Kidney tubule cell (primary cell): ENCODE results near the gene LPAR3.

Experiments
- DNase-seq: peaks from one replicate; pipeline ENCODE4 v3.0.0-alpha.2; 2018; ENCODE audit warnings: low spot score

Gene LPAR3

GRCh38 chr1:84825161-84825560 lies 67.8 kb downstream of the LPAR3 start:
- no peak for DNase-seq

DNA sequence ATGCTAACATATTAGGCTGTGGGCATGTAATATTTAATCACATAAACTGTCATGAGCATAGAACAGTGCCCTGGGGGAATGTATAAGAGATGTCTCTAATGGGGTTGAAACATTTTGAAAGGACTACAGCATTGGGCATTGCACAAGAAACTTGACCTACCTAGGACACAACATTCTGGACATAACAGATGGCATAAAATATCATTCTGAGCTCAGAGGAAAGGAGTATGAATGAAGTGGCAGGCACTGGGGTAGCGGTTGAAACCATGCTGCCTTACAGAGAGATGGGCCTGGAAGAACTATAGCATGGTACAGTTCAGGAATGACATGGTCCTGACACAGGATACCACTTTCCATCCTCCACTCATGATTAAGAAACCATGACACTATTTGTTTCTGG lies 69.0 kb downstream of the LPAR3 start:
- no peak for DNase-seq

DNA sequence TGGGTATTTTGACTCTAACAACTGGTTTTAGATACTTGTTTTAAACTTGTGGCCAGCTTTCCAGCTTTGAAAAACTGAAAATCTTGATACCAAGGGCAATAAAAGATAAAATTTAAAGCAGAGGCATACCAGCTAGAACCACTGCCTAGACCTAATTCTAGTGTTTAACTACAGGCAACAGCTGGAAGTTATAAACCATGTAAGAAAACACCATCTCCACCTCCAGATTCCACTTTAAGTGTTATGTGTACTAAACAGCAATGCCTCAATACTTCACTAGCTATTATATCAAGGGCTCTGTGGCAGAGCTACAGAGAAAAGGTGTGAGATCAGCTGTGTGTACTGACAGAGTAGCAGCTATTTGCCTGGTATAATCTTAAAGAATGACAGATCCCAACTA lies 69.5 kb downstream of the LPAR3 start:
- DNase-seq: no peak

DNA sequence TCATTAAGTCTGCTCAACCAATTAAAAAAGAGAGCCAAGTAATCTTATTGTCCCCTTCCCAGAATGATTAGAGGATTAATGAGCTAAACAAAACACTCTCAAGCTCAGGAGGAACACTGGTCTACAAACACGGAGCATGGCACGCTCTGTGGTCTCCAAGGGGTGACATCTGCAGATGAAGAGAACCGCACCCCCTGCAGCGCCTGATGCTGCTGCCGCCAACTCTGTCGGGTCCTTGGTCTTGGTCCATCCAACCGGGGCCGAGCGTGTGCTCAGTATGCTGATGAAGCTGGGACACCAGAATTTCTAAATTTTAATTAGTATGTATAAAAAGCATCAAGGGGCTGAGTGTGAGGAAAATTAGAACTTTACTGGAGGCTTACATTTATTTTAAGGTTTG lies 82.7 kb downstream of the LPAR3 start:
- no peak for DNase-seq

- no peak for DNase-seq
Observed at GRCh38 chr1:84809023-84809422, 84.0 kb downstream of the LPAR3 start.

DNA sequence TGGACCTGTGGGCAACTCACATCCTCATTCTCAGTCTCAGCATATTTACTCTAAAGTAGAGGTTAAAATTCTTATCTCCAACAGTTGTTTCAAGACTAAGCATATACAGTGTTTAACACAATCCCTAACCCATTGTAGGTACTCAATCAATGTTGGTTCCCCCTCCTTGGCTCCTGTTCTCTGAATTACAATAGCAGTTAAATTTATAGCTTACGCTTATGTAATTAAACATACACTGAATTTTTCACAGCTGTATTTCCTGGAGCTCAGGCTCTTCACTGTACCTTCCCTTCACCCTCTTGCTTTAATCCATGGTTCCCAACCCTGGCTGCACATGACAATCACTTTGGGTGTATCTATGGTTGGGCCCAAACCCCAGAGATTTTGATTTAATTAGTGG lies 89.4 kb downstream of the LPAR3 start:
- no peak for DNase-seq

GRCh38 chr1:84802567-84803232 lies 90.3 kb downstream of the LPAR3 start:
- DNase-seq: no peak

DNA sequence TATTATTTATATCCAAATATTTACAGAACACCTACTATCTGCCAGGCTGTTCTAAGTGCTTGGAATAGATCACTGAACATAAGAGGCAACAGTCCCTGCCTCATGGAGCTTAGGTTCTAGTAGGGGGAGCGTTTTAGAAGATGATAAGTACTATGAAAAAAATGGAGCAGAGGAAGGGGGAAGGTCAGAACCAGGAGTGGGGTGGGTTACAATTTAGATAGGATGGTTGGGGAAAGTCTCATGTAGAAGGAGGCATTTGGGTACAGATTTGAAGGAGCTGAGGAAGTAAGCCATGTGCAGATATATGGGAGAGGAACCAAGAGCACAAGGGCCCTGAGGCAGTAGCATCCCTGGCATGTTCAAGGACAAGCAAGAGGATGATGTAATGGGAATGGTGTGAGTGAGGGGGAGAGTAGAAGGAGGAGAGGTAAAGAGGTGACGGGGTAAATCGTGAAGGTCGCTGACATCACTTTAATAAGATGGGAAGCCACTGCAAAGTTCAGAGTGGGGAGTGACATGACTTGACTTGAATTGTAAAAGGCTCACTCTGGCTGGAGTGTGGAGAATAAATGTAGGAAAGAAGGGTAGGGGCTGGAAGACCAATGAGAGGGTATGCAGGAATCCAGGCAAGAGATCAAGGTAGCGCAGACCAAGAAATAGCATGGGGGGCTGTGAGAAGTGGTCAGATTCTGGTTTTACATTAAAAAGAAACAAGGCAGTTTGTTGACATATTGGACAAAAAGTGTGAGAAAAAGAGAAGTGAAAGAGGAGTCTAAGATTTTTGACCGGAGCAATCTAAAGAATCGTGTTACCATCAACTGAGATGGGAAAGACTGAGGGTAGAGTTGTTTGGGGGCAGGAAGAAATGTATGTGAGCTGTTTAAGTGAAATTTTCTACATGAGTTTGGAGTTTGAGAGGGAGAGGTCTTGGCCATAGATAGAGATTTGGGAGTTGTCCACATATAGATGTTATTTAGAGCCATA lies 92.6 kb downstream of the LPAR3 start:
- DNase-seq: no peak

- no peak for DNase-seq
Observed at GRCh38 chr1:84797603-84798002, 95.4 kb downstream of the LPAR3 start.

GRCh38 chr1:84795966-84796600 lies 96.9 kb downstream of the LPAR3 start:
- DNase-seq: peak; percentile 69

DNA sequence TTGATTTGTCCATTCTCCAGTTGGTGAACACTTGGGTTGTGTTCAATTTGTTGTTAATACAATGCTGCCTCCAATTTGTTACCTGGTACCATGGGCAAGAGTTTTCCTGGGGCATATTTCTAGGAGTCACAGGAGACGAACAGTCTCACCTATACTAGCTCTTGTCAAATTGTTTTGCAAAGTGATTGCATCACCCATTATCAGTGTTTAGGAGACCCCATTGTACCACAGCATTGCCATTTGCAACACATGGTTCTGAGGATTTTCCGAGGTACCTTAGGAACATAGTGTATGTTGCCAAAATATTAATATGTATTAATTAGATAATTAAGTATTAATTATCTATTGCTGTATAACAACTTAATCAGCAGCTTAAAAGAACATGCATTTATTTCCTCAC lies 97.8 kb downstream of the LPAR3 start:
- DNase-seq: no peak

DNA sequence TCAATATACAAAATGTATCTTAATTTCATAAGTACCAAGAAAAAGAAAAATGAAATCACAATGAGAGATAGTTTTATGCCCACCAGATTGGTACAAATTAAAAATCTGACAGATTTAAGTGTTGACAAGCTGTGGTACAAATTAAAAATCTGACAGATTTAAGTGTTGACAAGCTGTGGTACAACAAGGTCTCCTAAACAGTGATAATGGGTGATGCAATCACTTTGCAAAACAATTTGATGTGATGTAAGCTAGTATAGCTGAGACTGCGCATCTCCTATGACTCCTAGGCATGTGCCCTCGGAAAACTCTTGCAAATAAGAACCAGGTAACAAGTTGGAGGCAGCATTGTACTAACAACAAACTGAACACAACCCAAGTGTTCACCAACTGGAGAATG lies 100.6 kb downstream of the LPAR3 start:
- no peak for DNase-seq

DNA sequence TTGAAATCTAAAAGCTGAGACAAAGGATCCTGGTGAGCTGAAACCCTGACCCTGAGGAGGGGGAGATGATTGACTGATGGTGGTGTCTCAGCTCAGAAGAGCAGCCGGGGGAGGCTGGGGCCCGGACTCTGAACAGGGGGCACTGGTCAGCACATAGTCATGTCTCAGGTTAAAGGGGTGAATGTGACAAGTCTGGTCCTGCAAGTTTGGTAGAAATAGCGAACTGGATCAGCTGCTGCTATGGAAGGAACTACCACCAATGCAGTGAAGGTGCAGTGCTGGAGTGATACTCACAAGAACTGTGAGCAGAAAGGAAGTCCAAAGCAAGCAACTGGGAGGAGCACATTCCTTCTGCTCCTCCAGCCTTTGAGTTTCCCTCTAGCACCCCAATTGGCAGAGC lies 104.0 kb downstream of the LPAR3 start:
- DNase-seq: no peak

GRCh38 chr1:84785271-84786036 lies 107.6 kb downstream of the LPAR3 start:
- DNase-seq: no peak

- no peak for DNase-seq
Observed at GRCh38 chr1:84782881-84783280, 110.1 kb downstream of the LPAR3 start.

- DNase-seq: peak; percentile 63
Observed at GRCh38 chr1:84781946-84782771, 110.8 kb downstream of the LPAR3 start.

GRCh38 chr1:84780000-84780716 lies 112.8 kb downstream of the LPAR3 start:
- DNase-seq: peak; percentile 35

GRCh38 chr1:84776639-84777038 lies 116.4 kb downstream of the LPAR3 start:
- no peak for DNase-seq

GRCh38 chr1:84775535-84775920 lies 117.5 kb downstream of the LPAR3 start:
- no peak for DNase-seq
